ENCODE data around the gene ZRANB3. TPM values are rescaled to one million over a fixed set of nuclear protein-coding genes. Genes with fewer than 3 reads are reported as not detected.

ZRANB3 gene
- total RNA-seq, 4 donors from 2014 or later: 4.8 to 9.3 (median 5.5) TPM

GRCh38 chr2:135162377-135162776, 368.6 kb downstream of the ZRANB3 start:
- Histone ChIP-seq H3K4me1 (no peaks in the 10 kb centered on the region), H3K27ac (no peak overlapping the region), H3K36me3 (peaks cover 0 to 72% (median 0%) of the 10 kb centered on the region in 3 donors), H3K9me3 (no peaks in the 10 kb centered on the region), H3K27me3 (no peaks in the 10 kb centered on the region), H3K4me3 (no peak overlapping the region)
- 91 to 93% methylated on average over 5 of the region's 5 CpGs for WGBS, 2 donors
- DNase-seq (ENCODE audit: low spot score in 2 of 2): no peak
- TF ChIP-seq EP300 (IDR thresholded peaks at IDR 0.05) (no peak), CTCF (IDR thresholded peaks at IDR 0.05) (no peak), POLR2A (IDR thresholded peaks at IDR 0.05) (no peak)

- peaks cover 0 to 76% (median 5%) of the 10 kb centered on the region in 3 donors for H3K36me3 ChIP-seq
- TF ChIP-seq POLR2A (IDR thresholded peaks at IDR 0.05): no peak
- no peak for TF ChIP-seq CTCF (IDR thresholded peaks at IDR 0.05)
- TF ChIP-seq EP300 (IDR thresholded peaks at IDR 0.05): no peak
- no peak overlapping the region for H3K27ac ChIP-seq
- 97 to 100% methylated on average over 2 of the region's 2 CpGs for WGBS, 2 donors
- no peaks in the 10 kb centered on the region for H3K27me3 ChIP-seq
- H3K4me1 ChIP-seq: no peaks in the 10 kb centered on the region
- DNase-seq (ENCODE audit: low spot score in 2 of 2): no peak
- no peak overlapping the region for H3K4me3 ChIP-seq
- H3K9me3 ChIP-seq: no peaks in the 10 kb centered on the region
Observed at GRCh38 chr2:135159191-135159590, 371.8 kb downstream of the ZRANB3 start.

- H3K27me3 ChIP-seq: no peaks in the 10 kb centered on the region
- no peak overlapping the region for H3K27ac ChIP-seq
- TF ChIP-seq EP300 (IDR thresholded peaks at IDR 0.05) (no peak), CTCF (IDR thresholded peaks at IDR 0.05) (no peak)
- H3K4me1 ChIP-seq: no peaks in the 10 kb centered on the region
- no peaks in the 10 kb centered on the region for H3K9me3 ChIP-seq
- H3K4me3 ChIP-seq: no peak overlapping the region
- H3K36me3 ChIP-seq: peaks cover 0 to 71% (median 12%) of the 10 kb centered on the region in 3 donors
- no peak for DNase-seq (ENCODE audit: low spot score in 2 of 2)
- WGBS, 2 donors: 83 to 96% methylated on average over 3 of the region's 3 CpGs
Observed at GRCh38 chr2:135157856-135158255, 373.2 kb downstream of the ZRANB3 start.

- Histone ChIP-seq H3K27ac (no peak overlapping the region), H3K4me3 (no peak overlapping the region), H3K27me3 (no peaks in the 10 kb centered on the region), H3K36me3 (peaks cover 4 to 92% (median 26%) of the 10 kb centered on the region in 3 donors), H3K4me1 (no peaks in the 10 kb centered on the region), H3K9me3 (no peaks in the 10 kb centered on the region)
- no peak for TF ChIP-seq POLR2A (IDR thresholded peaks at IDR 0.05)
- no peak for DNase-seq (ENCODE audit: low spot score in 2 of 2)
Observed at GRCh38 chr2:135154962-135155361, 376.1 kb downstream of the ZRANB3 start.

- peaks cover 4 to 68% (median 26%) of the 10 kb centered on the region in 3 donors for H3K36me3 ChIP-seq
- WGBS, 2 donors: 89% methylated on average over 1 of the region's 1 CpG
- DNase-seq (ENCODE audit: low spot score in 2 of 2): no peak
Observed at GRCh38 chr2:135152361-135152760, 378.7 kb downstream of the ZRANB3 start.

More at GRCh38 chr2:135152361-135152760, 378.7 kb downstream of the ZRANB3 start:
- no peak for TF ChIP-seq EP300 (IDR thresholded peaks at IDR 0.05)
- TF ChIP-seq POLR2A (IDR thresholded peaks at IDR 0.05): no peak
- no peak for TF ChIP-seq CTCF (IDR thresholded peaks at IDR 0.05)
- no peaks in the 10 kb centered on the region for H3K27me3 ChIP-seq
- H3K9me3 ChIP-seq: no peaks in the 10 kb centered on the region
- no peaks in the 10 kb centered on the region for H3K4me1 ChIP-seq
- H3K4me3 ChIP-seq: no peak overlapping the region
- H3K27ac ChIP-seq: no peak overlapping the region

Data from tibial nerve (tissue), 4 donors.